DND-41 (cell line): ENCODE data around the gene AP2B1.

Experiments used
- ATAC-seq: fragments of 200-7000 bp; cut with Tn5 transposase; 3 replicates; pipeline ENCODE4 v1.9.1; 2021; ENCODE audit warnings: low read depth; ENCODE audit not compliant: insufficient read depth
- DNase-seq: peaks from one replicate; pipeline ENCODE4 v3.0.0-alpha.2; 2020
- H2AFZ ChIP-seq: 2 replicates; pipeline ENCODE4 v1.6.0; 2012; ENCODE audit warnings: low read depth, low read length
- H3K27ac ChIP-seq: 2 replicates; pipeline ENCODE4 v1.5.1; 2012; ENCODE audit warnings: low read length, inconsistent platforms
- H3K27me3 ChIP-seq: fragments of 200-600 bp; sonication (generic); 2 replicates; pipeline ENCODE4 v1.6.0; 2012; ENCODE audit warnings: low read length, mild to moderate bottlenecking, inconsistent platforms; ENCODE audit not compliant: insufficient read depth, poor library complexity
- H3K36me3 ChIP-seq: 2 replicates; pipeline ENCODE4 v1.5.1; 2012; ENCODE audit warnings: low read length, inconsistent platforms; ENCODE audit not compliant: insufficient read depth
- H3K4me1 ChIP-seq: 2 replicates; pipeline ENCODE4 v1.5.1; 2012; ENCODE audit warnings: mild to moderate bottlenecking, low read length; ENCODE audit not compliant: insufficient read depth
- H3K4me2 ChIP-seq: 2 replicates; pipeline ENCODE4 v1.6.0; 2012; ENCODE audit warnings: mild to moderate bottlenecking, moderate library complexity, low read length, inconsistent platforms; ENCODE audit not compliant: insufficient read depth
- H3K4me3 ChIP-seq, 2 experiments: fragments of 200-600 bp in 1 of 2; shearing (Covaris generic) in 1 of 2; 2 replicates each; pipeline ENCODE4 v1.5.1; 2012 to 2016; ENCODE audit warnings: inconsistent platforms in 2 of 2, low read length in 2 of 2, mild to moderate bottlenecking in 2 of 2, low read depth in 1 of 2, moderate library complexity in 1 of 2
- H3K79me2 ChIP-seq: 2 replicates; pipeline ENCODE4 v1.6.0; 2012; ENCODE audit warnings: low read length, inconsistent platforms; ENCODE audit not compliant: insufficient read depth
- H3K9ac ChIP-seq: 2 replicates; pipeline ENCODE4 v1.6.0; 2012; ENCODE audit warnings: low read depth, mild to moderate bottlenecking, inconsistent platforms, low read length, moderate library complexity
- H3K9me3 ChIP-seq: 2 replicates; pipeline ENCODE4 v1.5.1; 2012; ENCODE audit warnings: low read length, moderate library complexity, mild to moderate bottlenecking, inconsistent platforms; ENCODE audit not compliant: insufficient read depth, severe bottlenecking
- H4K20me1 ChIP-seq: 2 replicates; pipeline ENCODE4 v1.6.0; 2012; ENCODE audit warnings: low read length; ENCODE audit not compliant: insufficient read depth
- CTCF ChIP-seq: IDR thresholded peaks from 2 replicates; pipeline ENCODE4 v1.5.1; 2012; ENCODE audit warnings: borderline replicate concordance, low read length, moderate library complexity, mild to moderate bottlenecking; ENCODE audit not compliant: poor library complexity, severe bottlenecking; ENCODE audit errors: extremely low read depth
- EZH2 ChIP-seq: IDR thresholded peaks from 3 replicates; pipeline ENCODE4 v1.6.1; 2012; ENCODE audit warnings: borderline replicate concordance, low read depth, mild to moderate bottlenecking, moderate library complexity, low read length, inconsistent platforms; ENCODE audit not compliant: severe bottlenecking

The AP2B1 gene

GRCh38 chr17:35766903-35767510 lies 179.9 kb downstream of the AP2B1 start:
- Histone ChIP-seq H3K27me3 (no peaks in the 10 kb centered on the region), H4K20me1 (peaks cover 3% of the 10 kb centered on the region; the same call in 1 of the 2 replicates), H3K9ac (no peak overlapping the region), H2AFZ (no peak overlapping the region), H3K4me3 (no peak overlapping the region), H3K4me1 (peaks cover 22% of the 10 kb centered on the region), H3K79me2 (no peaks in the 10 kb centered on the region), H3K4me2 (no peak overlapping the region), H3K9me3 (no peaks in the 10 kb centered on the region), H3K27ac (no peak overlapping the region), H3K36me3 (no peaks in the 10 kb centered on the region)
- TF ChIP-seq CTCF, result peak; percentile 64
- no peak for TF ChIP-seq EZH2
- ATAC-seq (no peak), DNase-seq (peak; percentile 37)

GRCh38 chr17:35768797-35769196 lies 181.7 kb downstream of the AP2B1 start:
- peaks cover 3% of the 10 kb centered on the region; the same call in 1 of the 2 replicates for H4K20me1 ChIP-seq
- H3K4me3 ChIP-seq, result no peak overlapping the region
- peaks cover 17% of the 10 kb centered on the region for H3K4me1 ChIP-seq
- no peak overlapping the region for H3K4me2 ChIP-seq
- no peak for DNase-seq
- H3K9me3 ChIP-seq, result no peaks in the 10 kb centered on the region
- TF ChIP-seq CTCF, result no peak
- no peak for TF ChIP-seq EZH2
- ATAC-seq, result no peak
- no peak overlapping the region for H3K27ac ChIP-seq
- H3K36me3 ChIP-seq, result no peaks in the 10 kb centered on the region
- H3K9ac ChIP-seq, result no peak overlapping the region
- H3K79me2 ChIP-seq, result no peaks in the 10 kb centered on the region
- H3K27me3 ChIP-seq, result no peaks in the 10 kb centered on the region
- no peak overlapping the region for H2AFZ ChIP-seq

- peak; percentile 49 for TF ChIP-seq CTCF
- TF ChIP-seq EZH2, result no peak
- DNase-seq, result no peak
Observed at GRCh38 chr17:35769895-35770486, 182.9 kb downstream of the AP2B1 start.

More at GRCh38 chr17:35769895-35770486, 182.9 kb downstream of the AP2B1 start:
- no peaks in the 10 kb centered on the region for H3K79me2 ChIP-seq
- no peak overlapping the region for H3K9ac ChIP-seq
- H2AFZ ChIP-seq, result no peak overlapping the region
- H3K27ac ChIP-seq, result no peak overlapping the region
- H3K9me3 ChIP-seq, result no peaks in the 10 kb centered on the region
- H3K27me3 ChIP-seq, result no peaks in the 10 kb centered on the region
- no peaks in the 10 kb centered on the region for H3K36me3 ChIP-seq
- H3K4me3 ChIP-seq, result no peak overlapping the region
- H3K4me1 ChIP-seq, result peaks cover 5% of the 10 kb centered on the region
- no peak overlapping the region for H3K4me2 ChIP-seq
- ATAC-seq, result no peak
- H4K20me1 ChIP-seq, result peaks cover 3% of the 10 kb centered on the region; the same call in 1 of the 2 replicates
